OCI-LY3 (cell line): ENCODE results near the gene AGPAT4.

Source experiments
- CTCF ChIP-seq: fragments of 200-600, 300-600 bp; sonication (generic); IDR thresholded peaks from 2 replicates; pipeline ENCODE4 v1.5.1; 2014; ENCODE audit warnings: antibody characterized with exemption, low read length, low read depth
- EZH2phosphoT487 ChIP-seq: fragments of 200-600 bp; shearing (Covaris generic); IDR thresholded peaks from 2 replicates; pipeline ENCODE4 v1.6.1; 2018; ENCODE audit warnings: antibody characterized with exemption, mixed run types, low read depth

- no peak for TF ChIP-seq CTCF
- TF ChIP-seq EZH2phosphoT487, result no peak
Observed at GRCh38 chr6:161226009-161226964, 47.6 kb downstream of the AGPAT4 start.
